Adrenal gland (tissue), 12 donors: ENCODE measurements around the gene DNAH6. TPM values are rescaled to one million over a fixed set of nuclear protein-coding genes. Genes with fewer than 3 reads are reported as not detected.

Source experiments
- DNase-seq, 7 donors: peaks; one replicate each; pipeline ENCODE4 v3.0.0-alpha.2; 2019 to 2020
- H3K27ac ChIP-seq, 5 donors: fragments of 200-600 bp; sonication (generic) in 4 of 5; 1 replicate in 3 of 5; 2 replicates in 2 of 5; pipeline versions ENCODE4 v1.5.1 to v1.8.0; 2016 to 2020; ENCODE audit warnings: mild to moderate bottlenecking in 1 of 5
- H3K27me3 ChIP-seq: fragments of 200-600 bp; 2 replicates; pipeline ENCODE4 v1.8.0; 2021
- H3K36me3 ChIP-seq, 2 donors: fragments of 200-600 bp; replicated peaks in 1 of 2; 1 replicate in 1 of 2; 2 replicates in 1 of 2; pipeline versions ENCODE4 v1.5.1 to v1.8.0; 2018 to 2022
- H3K4me1 ChIP-seq, 2 donors: fragments of 200-600 bp; replicated peaks in 1 of 2; 1 replicate in 1 of 2; 2 replicates in 1 of 2; pipeline versions ENCODE4 v1.5.1 to v1.8.0; 2018 to 2021
- H3K4me3 ChIP-seq, 4 donors: fragments of 200-600 bp; sonication (generic) in 3 of 4; one replicate each; pipeline ENCODE4 v1.5.1; 2016 to 2018
- H3K9me3 ChIP-seq, 3 donors: fragments of 200-600 bp; sonication (generic) in 1 of 3; replicated peaks in 1 of 3; 1 replicate in 2 of 3; 2 replicates in 1 of 3; pipeline versions ENCODE4 v1.5.1 to v1.8.0; 2016 to 2021
- POLR2A ChIP-seq, 2 donors: fragments of 450-650 bp; IDR thresholded peaks; one replicate each; pipeline ENCODE4 v1.6.1; 2017; ENCODE audit warnings: antibody characterized with exemption in 2 of 2, mild to moderate bottlenecking in 2 of 2, moderate library complexity in 1 of 2
- WGBS, 4 donors: extraction: QIAGEN DNeasy Blood & Tissue Kit in 2 of 4; methylation state at CpG; one replicate each; pipeline versions ENCODE4 v1.1.5 to v1.1.7; 2013 to 2017; 5-methylcytosine and 5-hydroxymethylcytosine counted together
- intact Hi-C, 2 donors: fragments of 100-400 bp; cut with DNase I; formaldehyde crosslinking; loops; one replicate each; pipeline versions ENCODE4 v1.14.1 to v1.15.0; 2022 to 2023
- polyA plus RNA-seq, 3 donors: library from polyadenylated mRNA; stranded (reverse); fragments of 200-250 nt in 2 of 3; fragments of 350-450 nt in 1 of 3; fragmentation: Illumina TruSeq in 1 of 3; extraction: RNeasy Lipid Tissue Mini Kit (QIAGEN cat#74804) in 1 of 3; gene quantifications; one replicate each; pipeline ENCODE4 v1.2.3, GENCODE V29; 2013 to 2014
- total RNA-seq, 9 donors: library from RNA; depleted of rRNA in 4 of 9; stranded (reverse); fragments of >200 nt in 4 of 9; fragments of 120-200 nt in 1 of 9; fragmentation: NEBNext Ultra II Directional in 1 of 9; extraction: Animal tissue kit (Norgen Biotek cat#: 25700) in 1 of 9; gene quantifications; one replicate each; pipeline versions ENCODE4 v1.1.0 to v1.2.4, GENCODE V29; 2013 to 2023
- TF ChIP-seq, protein P1 (sequence below), 6 experiments: fragments of 450-650 bp in 4 of 6; fragments of 200-600 bp in 2 of 6; sonication (generic) in 1 of 6; IDR thresholded peaks; 1 replicate in 5 of 6; 2 replicates in 1 of 6; pipeline versions ENCODE4 v1.5.1 to v1.8.0; 2016 to 2021; ENCODE audit warnings: antibody characterized with exemption in 6 of 6, mild to moderate bottlenecking in 2 of 6, moderate library complexity in 1 of 6
- donor health status: healthy with polysubstance abuse.
- donor health status: Bipolar disorder and iron deficiency.
- donor health status: DM: yes; HTN: yes; CAD: no.
- donor health status: DM: no; HTN: no; CAD: no.
- donor health status: DM: no; HTN: no; CAD: no.
- donor health status: DM: yes; HTN: yes; CAD: no.

DNAH6 gene
- total and polyA plus RNA-seq, 12 donors, result 0.06 to 0.74 (median 0.28) TPM

DNA sequence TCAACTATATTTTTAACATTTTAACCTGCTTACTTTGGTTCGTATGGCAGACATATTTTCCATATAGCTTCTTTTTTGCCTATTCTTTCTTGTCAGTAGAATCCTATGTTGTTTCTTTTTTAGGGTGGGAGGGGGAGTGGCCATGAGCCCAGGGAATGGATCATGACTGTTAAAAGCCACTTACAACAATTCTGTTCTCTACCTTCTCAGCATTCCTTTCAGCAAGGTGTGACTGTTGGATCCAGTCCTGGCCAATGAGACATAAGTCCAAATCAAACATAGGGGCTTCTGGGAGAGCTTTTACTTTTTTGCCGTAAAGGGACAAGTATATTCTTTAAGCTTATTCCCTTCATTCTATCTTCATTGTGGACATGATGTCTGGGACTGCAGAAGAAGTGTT is 25.0 kb upstream of the DNAH6 start:
- no peak for DNase-seq
- Histone ChIP-seq H3K36me3 (no peaks in the 10 kb centered on the region), H3K4me1 (no peaks in the 10 kb centered on the region), H3K27ac (no peak overlapping the region), H3K27me3 (no peaks in the 10 kb centered on the region), H3K4me3 (no peak overlapping the region), H3K9me3 (no peaks in the 10 kb centered on the region)
- intact Hi-C loops, result loop anchor here in 1 of 2 donors (10.0 kb wide), 2 partner anchors 144 to 794 kb away; no protein-coding TSS in a partner anchor
- WGBS, 4 donors, result 42 to 64% (median 44%) methylated on average over 2 of the region's 2 CpGs
- no peak for TF ChIP-seq POLR2A (IDR thresholded peaks at IDR 0.05)
- TF ChIP-seq, protein P1, sequence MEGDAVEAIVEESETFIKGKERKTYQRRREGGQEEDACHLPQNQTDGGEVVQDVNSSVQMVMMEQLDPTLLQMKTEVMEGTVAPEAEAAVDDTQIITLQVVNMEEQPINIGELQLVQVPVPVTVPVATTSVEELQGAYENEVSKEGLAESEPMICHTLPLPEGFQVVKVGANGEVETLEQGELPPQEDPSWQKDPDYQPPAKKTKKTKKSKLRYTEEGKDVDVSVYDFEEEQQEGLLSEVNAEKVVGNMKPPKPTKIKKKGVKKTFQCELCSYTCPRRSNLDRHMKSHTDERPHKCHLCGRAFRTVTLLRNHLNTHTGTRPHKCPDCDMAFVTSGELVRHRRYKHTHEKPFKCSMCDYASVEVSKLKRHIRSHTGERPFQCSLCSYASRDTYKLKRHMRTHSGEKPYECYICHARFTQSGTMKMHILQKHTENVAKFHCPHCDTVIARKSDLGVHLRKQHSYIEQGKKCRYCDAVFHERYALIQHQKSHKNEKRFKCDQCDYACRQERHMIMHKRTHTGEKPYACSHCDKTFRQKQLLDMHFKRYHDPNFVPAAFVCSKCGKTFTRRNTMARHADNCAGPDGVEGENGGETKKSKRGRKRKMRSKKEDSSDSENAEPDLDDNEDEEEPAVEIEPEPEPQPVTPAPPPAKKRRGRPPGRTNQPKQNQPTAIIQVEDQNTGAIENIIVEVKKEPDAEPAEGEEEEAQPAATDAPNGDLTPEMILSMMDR (IDR thresholded peaks at IDR 0.05), result no peak

DNA sequence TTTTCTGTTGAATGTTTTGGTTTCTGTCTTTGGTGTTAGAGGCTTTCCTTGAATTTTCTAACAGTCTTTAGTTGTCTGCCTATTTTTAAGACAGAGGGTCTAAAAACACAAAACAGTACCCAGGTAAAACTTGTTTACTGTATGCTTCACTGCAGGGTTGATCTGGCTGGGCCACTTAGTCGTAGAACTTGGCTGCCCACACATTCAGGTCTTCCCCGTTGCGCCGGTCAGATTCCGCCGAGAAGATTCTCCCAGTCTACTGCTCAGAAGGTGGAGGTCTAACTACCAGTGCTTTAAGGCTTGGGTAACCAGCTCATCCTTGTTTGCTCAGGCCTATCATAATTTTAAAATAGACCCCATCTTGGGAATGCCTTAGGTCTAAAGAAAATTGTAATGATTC is 24.6 kb upstream of the DNAH6 start:
- TF ChIP-seq, protein P1 (IDR thresholded peaks at IDR 0.05), result no peak
- no peak for TF ChIP-seq POLR2A (IDR thresholded peaks at IDR 0.05)
- no peak overlapping the region for H3K4me3 ChIP-seq
- no peaks in the 10 kb centered on the region for H3K4me1 ChIP-seq
- intact Hi-C loops, result loop anchor here in 1 of 2 donors (10.0 kb wide), 2 partner anchors 143 to 793 kb away; no protein-coding TSS in a partner anchor
- 85 to 93% (median 91%) methylated on average over 6 of the region's 6 CpGs for WGBS, 4 donors
- H3K9me3 ChIP-seq, result no peaks in the 10 kb centered on the region
- no peaks in the 10 kb centered on the region for H3K36me3 ChIP-seq
- H3K27me3 ChIP-seq, result no peaks in the 10 kb centered on the region
- DNase-seq, result no peak
- H3K27ac ChIP-seq, result no peak overlapping the region

DNA sequence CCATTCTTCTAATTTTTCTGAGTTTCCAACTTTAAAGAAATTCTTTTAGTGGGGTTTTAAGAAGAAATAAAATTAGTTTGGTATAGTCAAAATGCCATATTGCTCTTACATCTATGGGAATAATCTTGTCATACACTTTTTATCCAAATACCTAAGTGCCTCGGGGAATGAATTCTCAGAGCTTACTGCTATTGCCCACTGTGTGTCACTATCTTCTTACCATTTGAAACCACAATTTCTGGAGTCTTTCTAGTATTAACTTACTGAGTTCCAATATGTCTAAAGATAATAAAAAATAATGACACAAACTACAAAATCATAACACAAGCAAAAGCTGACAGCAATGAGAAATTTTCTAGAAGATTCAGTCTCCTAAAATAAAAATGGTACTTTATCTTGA is 23.7 kb upstream of the DNAH6 start:
- no peak for DNase-seq
- TF ChIP-seq, protein P1 (IDR thresholded peaks at IDR 0.05), result no peak
- TF ChIP-seq POLR2A (IDR thresholded peaks at IDR 0.05), result no peak
- WGBS, 4 donors, result 70 to 79% (median 73%) methylated on average over 1 of the region's 1 CpG
- Histone ChIP-seq H3K27ac (no peak overlapping the region), H3K4me1 (no peaks in the 10 kb centered on the region), H3K36me3 (no peaks in the 10 kb centered on the region), H3K9me3 (no peaks in the 10 kb centered on the region), H3K27me3 (no peaks in the 10 kb centered on the region), H3K4me3 (no peak overlapping the region)
- intact Hi-C loops, result loop anchor here in 1 of 2 donors (10.0 kb wide), 2 partner anchors 142 to 792 kb away; no protein-coding TSS in a partner anchor

DNA sequence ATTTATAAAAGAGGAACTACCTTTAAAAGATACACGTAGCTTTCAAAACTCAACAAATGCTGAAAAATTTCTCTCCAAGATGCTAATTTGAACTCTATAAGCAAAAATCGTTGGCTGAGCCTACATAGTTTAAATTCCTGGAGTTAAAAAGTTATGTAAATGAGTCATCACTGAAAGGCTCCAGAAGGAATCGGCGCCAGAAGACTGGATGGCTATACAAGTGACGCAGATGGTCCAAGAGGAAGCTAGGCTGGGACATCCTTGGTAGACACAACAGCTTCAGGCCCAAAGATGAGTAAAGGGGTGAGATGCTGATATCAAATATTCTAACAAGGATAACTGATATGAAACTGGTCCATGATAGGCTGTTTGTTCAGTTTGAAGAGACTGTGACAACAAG is 22.8 kb upstream of the DNAH6 start:
- intact Hi-C loops, result loop anchor here in 1 of 2 donors (10.0 kb wide), 2 partner anchors 141 to 791 kb away; no protein-coding TSS in a partner anchor
- TF ChIP-seq POLR2A (IDR thresholded peaks at IDR 0.05), result no peak
- TF ChIP-seq, protein P1 (IDR thresholded peaks at IDR 0.05), result no peak
- H3K27ac ChIP-seq, result no peak overlapping the region
- no peaks in the 10 kb centered on the region for H3K27me3 ChIP-seq
- no peaks in the 10 kb centered on the region for H3K9me3 ChIP-seq
- H3K4me1 ChIP-seq, result no peaks in the 10 kb centered on the region
- 61 to 69% (median 63%) methylated on average over 5 of the region's 5 CpGs for WGBS, 4 donors
- no peak for DNase-seq
- H3K4me3 ChIP-seq, result no peak overlapping the region
- H3K36me3 ChIP-seq, result no peaks in the 10 kb centered on the region
